ENCODE data around the gene KCNC3.

KCNC3 gene

DNA sequence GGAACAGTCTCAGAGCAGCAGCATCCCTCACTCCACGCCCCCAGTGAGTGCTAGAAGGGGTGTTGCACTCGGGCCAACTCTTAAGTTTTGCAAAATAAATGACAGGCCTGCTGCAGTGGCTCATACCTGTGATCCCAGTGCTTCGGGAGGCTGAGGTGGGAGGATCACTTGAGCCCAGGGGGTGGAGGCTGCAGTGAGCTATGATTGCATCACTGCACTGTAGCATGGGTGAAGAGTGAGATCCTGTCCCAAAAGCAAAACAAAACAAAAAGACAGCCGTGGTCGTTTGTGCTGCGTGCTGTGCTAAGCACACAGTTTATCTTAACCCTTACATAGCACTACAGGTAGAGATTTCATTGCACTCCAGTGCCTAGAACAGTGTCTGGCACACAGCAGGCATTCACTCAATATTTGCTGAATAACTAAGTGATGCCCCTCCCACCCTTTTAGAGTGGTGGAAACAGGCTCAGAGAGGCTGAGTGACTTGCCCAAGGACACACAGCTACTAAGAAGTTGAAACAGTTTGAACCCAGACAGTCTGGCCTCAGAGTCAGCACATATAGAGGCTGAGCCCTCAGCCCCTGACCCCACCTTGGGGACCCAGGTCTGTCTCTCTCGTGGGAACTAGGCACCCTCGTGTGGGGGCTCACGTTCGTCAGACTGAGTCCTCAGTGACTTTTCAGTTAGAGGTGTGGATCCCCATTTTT is 18.3 kb downstream of the KCNC3 start:
- DNase-seq, result no peak
- ATAC-seq, result no peak

DNA sequence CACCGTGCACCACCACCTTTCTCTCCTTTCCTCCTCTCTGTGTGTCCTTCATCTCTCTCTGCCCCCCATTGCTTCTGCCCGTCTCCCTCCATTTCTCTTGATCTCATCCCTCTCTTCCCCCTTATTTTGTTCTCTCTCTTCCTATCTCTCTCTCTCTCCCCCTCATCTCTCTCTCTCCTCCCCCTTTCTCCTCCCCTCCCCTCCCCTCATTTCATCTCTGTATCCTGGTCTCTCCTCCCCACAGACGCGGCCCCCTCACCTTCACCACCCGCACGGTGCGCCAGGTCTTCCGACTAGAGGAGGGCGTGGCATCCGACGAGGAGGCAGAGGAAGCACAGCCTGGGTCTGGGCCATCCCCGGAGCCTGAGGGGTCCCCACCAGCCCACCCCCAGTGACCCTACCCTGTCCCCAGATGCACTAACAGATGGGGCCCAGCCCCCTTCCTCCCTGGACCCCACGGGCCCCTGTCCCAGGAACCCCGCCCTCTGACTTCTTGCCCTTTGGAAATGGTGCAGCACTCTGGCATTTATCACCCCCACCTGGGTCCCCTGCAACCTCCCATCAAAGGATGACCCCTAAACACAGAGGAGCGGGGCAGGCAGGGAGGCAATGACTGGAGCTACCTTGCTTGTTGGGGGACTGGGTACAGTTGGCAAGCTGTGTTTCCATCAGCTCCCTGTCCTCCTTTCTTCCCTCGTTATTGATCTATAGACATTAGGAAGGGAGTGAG is 19.6 kb downstream of the KCNC3 start:
- ATAC-seq, result no peak
- no peak for DNase-seq

DNA sequence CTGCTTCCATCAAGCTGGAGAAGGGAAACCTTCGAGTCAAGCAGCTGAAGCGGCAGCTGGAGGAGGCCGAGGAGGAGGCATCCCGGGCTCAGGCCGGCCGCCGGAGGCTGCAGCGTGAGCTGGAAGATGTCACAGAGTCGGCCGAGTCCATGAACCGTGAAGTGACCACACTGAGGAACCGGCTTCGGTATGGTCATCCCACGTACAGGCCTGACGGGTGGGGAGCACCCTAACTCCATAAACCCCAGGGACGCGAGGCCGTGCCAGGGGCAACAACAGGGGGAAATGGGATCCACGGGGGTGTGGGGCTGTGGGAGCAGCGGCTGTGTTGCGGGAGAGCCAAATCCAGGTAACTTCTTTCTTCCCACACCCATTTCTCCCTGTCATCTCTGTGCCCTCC is 20.2 kb downstream of the KCNC3 start:
- DNase-seq, result no peak
- ATAC-seq, result no peak

DNA sequence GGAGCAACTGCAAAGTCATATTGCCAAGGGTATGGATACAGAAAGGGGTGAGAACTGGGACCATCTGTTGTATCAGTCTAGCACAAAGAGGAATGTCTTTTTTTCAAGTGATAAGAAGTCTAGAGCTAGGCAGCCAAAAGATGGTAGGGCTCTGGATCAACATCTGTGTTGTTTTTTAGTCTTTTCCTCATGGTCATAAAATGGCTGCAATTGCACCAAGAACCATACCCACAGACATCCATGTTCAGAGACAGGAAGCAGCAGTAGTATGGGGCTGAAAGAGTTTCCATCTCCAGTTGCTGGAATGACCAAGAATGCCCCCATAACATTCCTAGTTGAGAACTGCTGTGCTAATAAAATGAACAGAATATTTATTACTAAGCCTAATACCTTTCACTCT is 25.6 kb downstream of the KCNC3 start:
- no peak for DNase-seq
- no peak for ATAC-seq

DNA sequence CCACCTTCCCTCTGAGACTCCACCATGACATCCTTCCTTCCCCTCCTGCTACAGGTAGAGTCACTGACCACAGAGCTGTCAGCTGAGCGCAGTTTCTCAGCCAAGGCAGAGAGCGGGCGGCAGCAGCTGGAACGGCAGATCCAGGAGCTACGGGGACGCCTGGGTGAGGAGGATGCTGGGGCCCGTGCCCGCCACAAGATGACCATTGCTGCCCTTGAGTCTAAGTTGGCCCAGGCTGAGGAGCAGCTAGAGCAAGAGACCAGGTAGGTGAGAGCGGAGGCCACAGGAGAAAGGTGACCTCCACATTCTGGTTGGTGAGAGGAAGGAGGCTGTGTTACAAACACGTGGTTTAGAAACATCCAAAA is 27.6 kb downstream of the KCNC3 start:
- no peak for ATAC-seq
- no peak for DNase-seq

DNA sequence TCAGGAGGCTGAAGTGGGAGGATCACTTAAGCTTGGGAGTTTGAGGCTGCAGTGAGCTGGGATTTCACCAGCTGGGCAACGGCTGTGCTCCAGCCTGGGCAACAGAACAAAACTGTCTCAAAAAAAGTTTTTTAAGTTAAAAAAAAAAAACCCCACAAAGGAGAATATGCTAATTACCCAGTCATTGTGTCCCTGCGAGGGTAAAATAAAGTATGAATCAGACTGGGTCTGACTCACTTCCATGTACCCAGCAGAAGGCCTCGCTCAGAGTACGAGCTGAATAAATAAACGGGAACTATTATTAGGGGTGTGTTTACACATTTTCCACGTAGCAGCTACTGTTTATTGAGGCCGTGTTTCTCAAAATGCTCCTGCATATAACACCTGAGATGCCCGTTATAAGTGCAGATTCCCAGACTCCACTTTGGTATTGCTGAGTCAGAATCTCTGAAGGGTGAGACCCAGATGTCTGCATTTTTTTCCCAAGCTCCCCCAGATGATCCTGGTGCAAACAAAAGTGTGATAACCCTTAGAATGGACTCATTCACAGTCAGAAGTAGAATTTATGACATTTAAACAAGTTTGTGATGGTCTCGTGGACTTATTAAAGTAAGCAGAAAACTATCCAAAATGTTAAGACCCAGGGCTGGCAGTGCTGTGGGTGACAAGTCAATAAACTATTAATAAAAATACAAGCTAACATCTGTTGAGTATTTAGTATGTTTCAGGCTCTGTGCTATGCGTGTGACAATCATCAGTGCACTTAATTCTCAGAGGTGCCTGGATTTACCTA is 28.2 kb downstream of the KCNC3 start:
- ATAC-seq (peak; percentile 97), DNase-seq (peak; percentile 20)

DNA sequence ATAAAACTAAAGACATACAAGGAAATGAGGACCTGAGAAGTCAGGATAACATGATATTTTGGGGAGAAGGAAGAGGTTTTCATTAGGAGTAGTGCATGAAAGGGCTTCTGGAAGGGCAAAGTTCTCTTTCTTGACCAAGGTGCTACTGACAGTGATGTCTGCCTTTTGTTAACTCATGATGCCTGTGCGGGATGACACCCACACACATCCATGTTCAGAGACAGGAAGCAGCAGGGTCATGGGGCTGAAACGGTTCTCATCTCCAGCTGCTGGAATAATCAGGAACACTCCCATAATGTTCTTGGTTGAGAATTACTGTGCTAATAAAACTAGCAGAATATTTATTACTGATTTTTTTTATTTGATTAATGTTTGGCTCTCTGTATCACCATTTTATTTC is 29.1 kb downstream of the KCNC3 start:
- no peak for ATAC-seq
- DNase-seq, result no peak

DNA sequence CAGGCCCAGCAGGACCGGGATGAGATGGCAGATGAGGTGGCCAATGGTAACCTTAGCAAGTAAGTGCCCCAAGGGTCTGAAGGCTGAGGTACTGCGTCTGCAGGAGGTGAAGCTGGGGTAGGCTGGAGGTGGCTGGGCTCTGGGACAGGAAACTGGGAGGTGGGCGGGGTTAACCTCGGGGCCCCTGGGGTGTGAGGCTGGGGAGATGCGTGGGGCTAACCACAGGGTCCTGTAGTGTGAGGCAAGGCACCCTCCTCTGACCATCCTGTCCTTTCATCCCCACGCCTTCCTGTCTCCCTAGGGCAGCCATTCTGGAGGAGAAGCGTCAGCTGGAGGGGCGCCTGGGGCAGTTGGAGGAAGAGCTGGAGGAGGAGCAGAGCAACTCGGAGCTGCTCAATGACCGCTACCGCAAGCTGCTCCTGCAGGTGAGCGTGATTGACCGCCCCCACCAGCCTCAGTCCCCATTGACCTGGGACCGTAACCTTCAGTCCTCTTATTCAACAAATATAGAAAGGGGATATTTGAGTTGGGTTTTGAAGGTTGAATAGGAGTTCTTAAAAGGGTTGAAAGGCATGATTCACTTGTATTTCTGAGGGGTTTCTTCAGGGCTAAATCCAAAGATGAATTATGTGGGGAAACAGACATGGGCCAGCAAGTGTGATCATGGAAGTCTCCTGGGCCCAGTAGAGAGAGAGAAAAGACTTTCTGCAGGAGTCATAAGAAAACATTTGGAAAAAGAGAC is 35.7 kb downstream of the KCNC3 start:
- ATAC-seq, result no peak
- DNase-seq, result no peak

DNA sequence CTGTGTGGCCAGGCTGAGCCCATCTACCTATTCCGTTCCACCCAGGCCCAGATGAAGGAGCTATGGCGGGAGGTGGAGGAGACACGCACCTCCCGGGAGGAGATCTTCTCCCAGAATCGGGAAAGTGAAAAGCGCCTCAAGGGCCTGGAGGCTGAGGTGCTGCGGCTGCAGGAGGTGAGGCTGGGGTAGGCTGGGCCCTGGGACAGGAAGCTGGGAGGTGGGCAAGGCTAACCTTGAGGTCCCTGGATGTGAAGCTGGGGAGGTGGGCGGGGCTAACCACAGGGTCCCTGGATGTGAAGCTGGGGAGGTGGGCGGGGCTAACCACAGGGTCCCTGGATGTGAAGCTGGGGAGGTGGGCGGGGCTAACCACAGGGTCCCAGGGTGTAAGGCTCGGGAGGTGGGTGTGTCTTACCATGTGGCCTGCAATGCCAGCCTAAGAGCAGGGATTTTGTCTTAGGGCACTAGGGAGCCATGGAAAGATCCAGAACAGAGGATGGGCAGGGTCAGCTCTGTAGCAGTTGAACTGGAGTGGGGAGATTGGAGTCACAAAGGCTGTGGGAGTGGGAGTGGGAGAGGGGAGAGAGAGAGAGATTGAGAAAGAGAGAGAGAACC is 36.9 kb downstream of the KCNC3 start:
- ATAC-seq, result no peak

DNA sequence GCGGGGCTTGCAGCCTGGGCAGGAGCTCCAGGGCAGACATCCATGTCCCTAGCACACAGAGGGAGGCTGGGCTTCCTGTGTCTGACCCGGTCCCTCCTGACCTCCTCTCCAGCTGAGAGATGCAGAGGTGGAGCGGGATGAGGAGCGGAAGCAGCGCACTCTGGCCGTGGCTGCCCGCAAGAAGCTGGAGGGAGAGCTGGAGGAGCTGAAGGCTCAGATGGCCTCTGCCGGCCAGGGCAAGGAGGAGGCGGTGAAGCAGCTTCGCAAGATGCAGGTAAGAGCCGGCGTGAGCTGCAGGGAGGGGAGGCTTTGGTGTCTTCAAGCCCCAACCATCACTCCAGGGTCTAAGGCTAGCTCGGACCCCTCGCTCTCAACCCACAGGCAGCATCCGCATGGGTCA is 38.4 kb downstream of the KCNC3 start:
- DNase-seq (no peak), ATAC-seq (no peak)

More for the DNA sequence above, 36.9 kb downstream of the KCNC3 start:
- no peak for DNase-seq

DNA sequence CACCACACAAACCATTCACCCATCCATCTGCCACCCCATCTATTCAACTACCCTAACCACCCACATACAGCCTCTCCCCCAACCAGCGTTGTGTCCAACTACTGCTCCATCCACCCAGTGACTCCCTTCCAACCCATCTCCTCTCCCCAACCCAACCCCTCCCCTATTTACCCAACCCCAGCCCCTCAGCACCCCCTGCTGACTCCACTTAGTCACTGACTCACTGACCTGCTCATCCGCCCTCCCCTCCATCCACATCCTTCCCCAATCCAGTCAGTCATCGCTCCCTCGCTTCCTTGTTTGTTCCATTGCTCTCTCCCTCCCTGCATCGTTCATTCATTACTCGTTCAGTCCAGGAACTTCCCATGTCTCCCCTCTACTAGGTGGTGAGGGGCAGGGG is 39.2 kb downstream of the KCNC3 start:
- ATAC-seq, result no peak

DNA sequence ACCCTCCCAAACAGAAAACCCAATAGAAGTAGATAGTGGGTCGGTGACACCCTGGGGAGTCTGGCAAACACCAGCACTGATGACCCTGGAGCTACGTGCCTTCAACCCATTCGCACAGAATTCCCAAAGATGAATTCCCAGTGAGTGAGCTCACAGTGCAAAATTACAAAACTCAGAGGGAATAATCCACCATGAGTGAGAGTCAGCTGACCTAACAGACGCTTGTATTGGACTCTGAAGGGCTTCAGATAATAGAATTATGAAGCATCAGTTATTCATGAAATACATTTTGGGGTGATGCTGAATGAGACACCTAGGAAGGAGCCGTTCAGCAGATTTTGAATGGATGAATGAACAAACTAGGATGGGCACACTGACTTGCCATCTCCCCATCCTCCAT is 40.2 kb downstream of the KCNC3 start:
- no peak for ATAC-seq
- no peak for DNase-seq

More for the DNA sequence above, 39.2 kb downstream of the KCNC3 start:
- no peak for DNase-seq

DNA sequence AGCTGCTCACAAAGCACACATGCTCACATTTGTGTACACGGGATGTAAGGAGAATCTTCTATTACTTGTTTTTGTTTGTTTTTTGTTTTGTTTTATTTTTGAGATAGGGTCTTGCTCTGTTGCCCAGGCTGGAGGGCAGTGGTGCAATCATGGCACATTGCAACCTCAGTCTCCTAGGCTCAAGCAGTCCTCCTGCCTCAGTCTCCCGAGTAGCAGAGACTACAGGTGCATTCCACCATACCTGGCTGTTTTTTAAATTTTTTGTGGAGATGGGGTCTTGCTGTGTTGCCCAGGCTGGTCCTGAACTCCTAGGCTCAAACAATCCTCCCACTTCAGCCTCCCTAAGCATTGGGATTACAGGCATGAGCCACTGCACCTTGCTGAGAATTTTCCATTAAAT is 41.8 kb downstream of the KCNC3 start:
- no peak for DNase-seq
- ATAC-seq, result no peak

DNA sequence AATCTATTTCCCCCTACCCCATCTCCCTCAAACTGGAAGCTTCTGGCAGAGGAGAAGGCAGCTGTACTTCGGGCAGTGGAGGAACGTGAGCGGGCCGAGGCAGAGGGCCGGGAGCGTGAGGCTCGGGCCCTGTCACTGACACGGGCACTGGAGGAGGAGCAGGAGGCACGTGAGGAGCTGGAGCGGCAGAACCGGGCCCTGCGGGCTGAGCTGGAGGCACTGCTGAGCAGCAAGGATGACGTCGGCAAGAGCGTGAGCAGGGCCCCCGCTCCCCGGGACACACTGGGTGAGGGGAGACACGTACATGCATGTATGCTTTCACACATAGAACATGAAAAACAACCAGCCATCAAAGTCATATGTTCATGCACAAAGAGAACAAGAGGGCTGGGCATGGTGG is 42.7 kb downstream of the KCNC3 start:
- DNase-seq (no peak), ATAC-seq (no peak)

DNA sequence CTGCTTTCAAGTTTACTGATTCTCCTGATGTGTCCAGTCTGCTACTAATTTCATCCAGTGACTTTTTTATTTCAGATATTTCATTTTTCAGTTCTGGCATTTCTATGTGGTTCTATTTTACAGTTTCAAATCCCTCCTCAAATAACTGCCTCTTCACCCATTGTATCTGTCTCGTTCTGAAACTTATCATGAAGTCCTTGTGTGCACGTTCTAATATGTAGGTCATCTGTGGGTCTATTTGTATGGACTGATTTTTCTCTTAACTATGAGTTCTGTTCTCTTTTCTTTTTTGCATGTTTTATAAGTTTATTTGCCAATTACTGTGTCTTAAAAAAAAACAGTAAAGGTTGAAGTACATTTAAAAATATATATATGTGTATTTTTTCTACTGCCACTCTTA is 43.3 kb downstream of the KCNC3 start:
- no peak for ATAC-seq

DNA sequence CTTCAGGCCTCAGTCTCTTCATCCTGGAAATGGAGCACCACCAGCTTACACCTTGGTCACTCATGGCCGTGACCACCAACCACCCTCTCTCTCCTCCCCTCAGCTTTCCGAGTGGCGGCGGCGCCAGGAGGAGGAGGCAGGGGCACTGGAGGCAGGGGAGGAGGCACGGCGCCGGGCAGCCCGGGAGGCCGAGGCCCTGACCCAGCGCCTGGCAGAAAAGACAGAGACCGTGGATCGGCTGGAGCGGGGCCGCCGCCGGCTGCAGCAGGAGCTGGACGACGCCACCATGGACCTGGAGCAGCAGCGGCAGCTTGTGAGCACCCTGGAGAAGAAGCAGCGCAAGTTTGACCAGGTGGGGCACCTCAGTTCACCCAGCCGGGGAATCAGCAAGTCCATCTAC is 47.7 kb downstream of the KCNC3 start:
- no peak for ATAC-seq
- DNase-seq, result no peak

More for the DNA sequence above, 43.3 kb downstream of the KCNC3 start:
- no peak for DNase-seq

DNA sequence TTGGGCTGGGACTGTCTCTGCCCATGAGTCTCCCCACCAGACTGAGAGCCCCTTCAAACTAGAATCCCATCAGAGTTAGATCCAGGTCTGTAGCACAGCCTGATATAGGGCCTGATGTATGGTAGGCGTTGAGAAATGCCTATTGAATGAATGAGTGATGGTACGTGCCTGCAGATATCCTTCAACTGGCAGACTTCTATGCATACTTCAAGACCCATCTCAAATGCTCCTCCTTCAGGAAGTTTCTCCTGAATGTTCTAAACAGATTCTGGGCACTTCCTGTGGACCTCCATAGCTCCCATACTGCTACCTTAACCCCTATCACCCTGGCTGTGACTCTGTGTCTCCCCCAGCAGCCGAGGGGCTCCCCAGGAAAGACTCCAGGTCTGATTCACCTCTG is 48.2 kb downstream of the KCNC3 start:
- ATAC-seq (no peak), DNase-seq (no peak)

DNA sequence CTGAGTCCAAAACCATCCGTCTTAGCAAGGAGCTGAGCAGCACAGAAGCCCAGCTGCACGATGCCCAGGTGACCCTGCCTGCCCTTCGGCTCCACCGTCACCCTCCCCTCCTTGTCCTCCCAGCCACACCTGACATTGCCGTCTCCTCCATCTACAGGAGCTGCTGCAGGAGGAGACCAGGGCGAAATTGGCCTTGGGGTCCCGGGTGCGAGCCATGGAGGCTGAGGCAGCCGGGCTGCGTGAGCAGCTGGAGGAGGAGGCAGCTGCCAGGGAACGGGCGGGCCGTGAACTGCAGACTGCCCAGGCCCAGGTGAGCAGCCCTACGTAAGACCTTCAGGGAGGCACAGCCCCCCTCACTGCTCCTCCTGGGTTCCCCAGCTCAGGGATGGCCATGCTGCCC is 49.1 kb downstream of the KCNC3 start:
- ATAC-seq (no peak), DNase-seq (no peak)

DNA sequence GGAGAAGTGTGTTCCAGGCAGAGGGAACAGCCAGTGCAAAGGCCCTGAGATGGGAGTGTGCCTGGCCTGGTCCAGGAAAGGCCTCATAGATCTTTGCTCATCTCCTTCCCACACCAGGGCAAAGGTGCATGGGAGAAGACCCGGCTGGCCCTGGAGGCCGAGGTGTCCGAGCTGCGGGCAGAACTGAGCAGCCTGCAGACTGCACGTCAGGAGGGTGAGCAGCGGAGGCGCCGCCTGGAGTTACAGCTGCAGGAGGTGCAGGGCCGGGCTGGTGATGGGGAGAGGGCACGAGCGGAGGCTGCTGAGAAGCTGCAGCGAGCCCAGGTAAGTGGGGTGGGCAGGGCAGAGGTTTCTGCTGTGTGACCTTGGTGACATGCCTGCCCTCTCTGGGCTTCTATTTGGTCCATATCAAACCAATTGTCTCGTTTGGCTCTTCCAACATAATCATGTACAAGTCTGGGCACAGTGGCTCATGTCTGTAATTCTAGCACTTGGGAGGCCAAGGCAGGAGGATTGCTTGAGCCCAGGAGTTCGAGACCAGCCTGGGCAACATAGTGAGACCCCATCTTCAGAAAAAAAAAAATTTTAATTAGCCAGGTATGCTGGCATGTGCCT is 51.1 kb downstream of the KCNC3 start:
- no peak for DNase-seq
- ATAC-seq, result no peak

DNA sequence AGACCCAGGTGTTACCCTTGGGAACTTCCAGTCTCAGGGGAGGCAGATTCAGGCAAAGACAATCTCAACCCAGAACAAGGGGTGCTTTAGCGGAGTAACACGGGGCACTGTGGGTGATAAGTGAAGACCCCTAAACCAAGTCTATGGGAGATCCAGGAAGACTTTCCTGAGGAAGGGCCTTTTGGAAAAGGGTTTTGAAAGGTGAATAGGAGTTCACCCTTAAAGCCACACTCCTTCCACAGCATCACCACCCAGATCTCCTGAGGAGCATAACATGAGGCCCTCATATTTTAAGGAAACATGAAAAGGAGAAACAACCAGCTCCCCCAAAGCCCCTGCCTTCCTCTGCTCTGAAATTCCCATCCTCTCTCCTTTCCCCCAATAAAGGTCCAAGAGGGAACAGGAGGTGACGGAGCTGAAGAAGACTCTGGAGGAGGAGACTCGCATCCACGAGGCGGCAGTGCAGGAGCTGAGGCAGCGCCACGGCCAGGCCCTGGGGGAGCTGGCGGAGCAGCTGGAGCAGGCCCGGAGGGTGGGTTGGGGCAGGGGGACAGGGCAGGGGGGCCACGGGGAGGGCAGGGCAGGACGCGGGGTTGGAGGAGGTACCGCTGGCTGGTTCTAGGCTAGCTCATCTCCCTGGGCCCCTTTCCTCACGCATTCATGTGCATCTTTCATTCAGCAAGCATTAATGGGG is 52.7 kb downstream of the KCNC3 start:
- DNase-seq (no peak), ATAC-seq (no peak)
